Spleen (tissue), 11 donors: ENCODE data around the gene PLA2G12A. TPM values are rescaled to one million over a fixed set of nuclear protein-coding genes. Genes with fewer than 3 reads are reported as not detected.

Source experiments
- DNase-seq: peaks from one replicate; pipeline ENCODE4 v3.0.0-alpha.2; 2020
- H3K27ac ChIP-seq, 8 donors: fragments of 200-600 bp; sonication (generic) in 7 of 8; 1 replicate in 4 of 8; 2 replicates in 4 of 8; pipeline versions ENCODE4 v1.5.0 to v1.8.0; 2016 to 2021; ENCODE audit warnings: inconsistent platforms in 4 of 8, mild to moderate bottlenecking in 4 of 8, moderate library complexity in 1 of 8
- H3K27me3 ChIP-seq, 7 donors: fragments of 200-600 bp; sonication (generic) in 6 of 7; replicated peaks in 1 of 7; 1 replicate in 4 of 7; 2 replicates in 3 of 7; pipeline versions ENCODE4 v1.5.0 to v1.8.0; 2016 to 2021; ENCODE audit warnings: inconsistent platforms in 3 of 7, mild to moderate bottlenecking in 1 of 7
- H3K36me3 ChIP-seq, 6 donors: fragments of 200-600 bp; sonication (generic) in 5 of 6; 1 replicate in 4 of 6; 2 replicates in 2 of 6; pipeline versions ENCODE4 v1.5.0 to v1.8.0; 2016 to 2021; ENCODE audit warnings: inconsistent platforms in 2 of 6
- H3K4me1 ChIP-seq, 6 donors: fragments of 200-600 bp; sonication (generic) in 5 of 6; 1 replicate in 3 of 6; 2 replicates in 3 of 6; pipeline versions ENCODE4 v1.5.0 to v1.8.0; 2016 to 2021; ENCODE audit warnings: inconsistent platforms in 3 of 6
- H3K4me3 ChIP-seq, 8 donors: fragments of 200-600 bp; sonication (generic) in 7 of 8; 1 replicate in 4 of 8; 2 replicates in 4 of 8; pipeline versions ENCODE4 v1.5.0 to v1.8.0; 2016 to 2021; ENCODE audit warnings: inconsistent platforms in 4 of 8, mild to moderate bottlenecking in 4 of 8, moderate library complexity in 2 of 8
- H3K9me3 ChIP-seq, 8 donors: fragments of 200-600 bp; sonication (generic) in 7 of 8; 1 replicate in 4 of 8; 2 replicates in 4 of 8; pipeline versions ENCODE4 v1.5.0 to v1.8.0; 2016 to 2021; ENCODE audit warnings: inconsistent platforms in 4 of 8
- CTCF ChIP-seq, 11 experiments: fragments of 200-600 bp in 7 of 11; fragments of 450-650 bp in 4 of 11; sonication (generic) in 4 of 11; IDR thresholded peaks in 8 of 11; conservative IDR thresholded peaks in 3 of 11; 1 replicate in 7 of 11; 2 replicates in 4 of 11; pipeline versions ENCODE4 v1.4.0 to v1.8.0; 2016 to 2021; ENCODE audit warnings: antibody characterized with exemption in 11 of 11, inconsistent platforms in 4 of 11, mild to moderate bottlenecking in 1 of 11
- POLR2A ChIP-seq, 3 donors: fragments of 450-650 bp; IDR thresholded peaks; one replicate each; pipeline ENCODE4 v1.5.1; 2017; ENCODE audit warnings: antibody characterized with exemption in 3 of 3, mild to moderate bottlenecking in 1 of 3
- POLR2AphosphoS5 ChIP-seq, 3 donors: sonication (generic); formaldehyde crosslinking; IDR thresholded peaks; one replicate each; pipeline ENCODE4 v1.5.1; 2017; ENCODE audit warnings: antibody characterized with exemption in 3 of 3
- WGBS, 5 donors: extraction: QIAGEN DNeasy Blood & Tissue Kit in 3 of 5; methylation state at CpG; one replicate each; pipeline versions ENCODE4 v1.1.5 to v1.1.7; 2013 to 2018; 5-methylcytosine and 5-hydroxymethylcytosine counted together
- intact Hi-C: fragments of 100-400 bp; cut with DNase I; formaldehyde crosslinking; loops from one replicate; pipeline ENCODE4 v1.15.0; 2023; ENCODE audit warnings: low total_unique reads
- polyA plus RNA-seq, 3 donors: library from polyadenylated mRNA; stranded (reverse); fragments of 200-250 nt; gene quantifications; one replicate each; pipeline ENCODE4 v1.2.1, GENCODE V29; 2013
- total RNA-seq, 7 donors: library from RNA; depleted of rRNA in 3 of 7; stranded (reverse); fragments of >200 nt in 3 of 7; fragmentation: NEBNext Ultra II Directional in 4 of 7; extraction: Animal tissue kit (Norgen Biotek cat#: 25700) in 4 of 7; gene quantifications; one replicate each; pipeline versions ENCODE4 v1.1.0 to v1.2.1, GENCODE V29; 2016 to 2021
- donor health status: healthy with polysubstance abuse.
- donor health status: DM: no; HTN: no; CAD: no; lungs with moderate emphysema.
- donor health status: DM: no; HTN: no; CAD: no.
- donor health status: Bipolar disorder and iron deficiency.
- donor health status: healthy.
- donor health status: DM: no; HTN: no; CAD: no.
- donor health status: DM: yes; HTN: yes; CAD: no.

The PLA2G12A gene
- total and polyA plus RNA-seq, 10 donors: 2.6 to 21.4 (median 15.8) TPM

GRCh38 chr4:109735566-109736365 lies 5.9 kb upstream of the PLA2G12A start:
- TF ChIP-seq POLR2A (IDR thresholded peaks at IDR 0.05): no peak
- no peak for TF ChIP-seq POLR2AphosphoS5 (IDR thresholded peaks at IDR 0.05)
- no peak for TF ChIP-seq CTCF (IDR thresholded peaks at IDR 0.05 in 8 of 11, conservative IDR thresholded peaks at IDR 0.05 in 3 of 11)
- peaks cover 0 to 4% (median under 1%) of the 10 kb centered on the region in 6 donors for H3K4me1 ChIP-seq
- intact Hi-C loops: loop anchor here (10.0 kb wide), 2 partner anchors 69 to 311 kb away; partner anchors contain the start of gene CFI
- 82 to 85% (median 84%) methylated on average over 7 of the region's 7 CpGs for WGBS, 5 donors
- no peaks in the 10 kb centered on the region for H3K9me3 ChIP-seq
- H3K27ac ChIP-seq: no peak overlapping the region
- no peak overlapping the region for H3K4me3 ChIP-seq
- DNase-seq: no peak
- no peaks in the 10 kb centered on the region for H3K27me3 ChIP-seq
- no peaks in the 10 kb centered on the region for H3K36me3 ChIP-seq

- WGBS, 5 donors: 91 to 98% (median 93%) methylated on average over 5 of the region's 5 CpGs
- peaks cover 0 to 19% (median 12%) of the 10 kb centered on the region in 6 donors for H3K4me1 ChIP-seq
- no peak overlapping the region for H3K27ac ChIP-seq
- H3K36me3 ChIP-seq: no peaks in the 10 kb centered on the region
- intact Hi-C loops: loop anchor here (10.0 kb wide), 2 partner anchors 71 to 309 kb away; partner anchors contain the start of gene CFI
- no peaks in the 10 kb centered on the region for H3K9me3 ChIP-seq
- no peak overlapping the region for H3K4me3 ChIP-seq
- H3K27me3 ChIP-seq: no peaks in the 10 kb centered on the region
- no peak for DNase-seq
- no peak for TF ChIP-seq POLR2A (IDR thresholded peaks at IDR 0.05)
- TF ChIP-seq CTCF (IDR thresholded peaks at IDR 0.05 in 8 of 11, conservative IDR thresholded peaks at IDR 0.05 in 3 of 11): no peak
- no peak for TF ChIP-seq POLR2AphosphoS5 (IDR thresholded peaks at IDR 0.05)
Observed at GRCh38 chr4:109733728-109734127, 3.9 kb upstream of the PLA2G12A start.

GRCh38 chr4:109730619-109731545 lies 1.0 kb upstream of the PLA2G12A start:
- Histone ChIP-seq H3K4me1 (peaks cover 7 to 32% (median 22%) of the 10 kb centered on the region in 6 donors), H3K27ac (peak overlapping the region; percentile 51 to 91 (median 86)), H3K36me3 (no peaks in the 10 kb centered on the region), H3K27me3 (no peaks in the 10 kb centered on the region), H3K9me3 (no peaks in the 10 kb centered on the region), H3K4me3 (peak overlapping the region; percentile 77 to 95 (median 86))
- TF ChIP-seq POLR2AphosphoS5 (IDR thresholded peaks at IDR 0.05): peak in 1 of 3 donors; percentile 35
- no peak for TF ChIP-seq POLR2A (IDR thresholded peaks at IDR 0.05)
- intact Hi-C loops: loop anchor here (10.0 kb wide), 2 partner anchors 74 to 306 kb away; partner anchors contain the start of gene CFI
- DNase-seq: peak; percentile 70
- WGBS, 5 donors: 56 to 58% (median 56%) methylated on average over 21 of the region's 21 CpGs

- 2 to 4% (median 4%) methylated on average over 16 to 25 of the region's 25 CpGs for WGBS, 5 donors
- H3K27ac ChIP-seq: peak overlapping the region; percentile 77 to 91 (median 86)
Observed at GRCh38 chr4:109729117-109729717, 653 bp downstream of the PLA2G12A start.

More at GRCh38 chr4:109729117-109729717, 653 bp downstream of the PLA2G12A start:
- H3K4me3 ChIP-seq: peak overlapping the region; percentile 77 to 95 (median 86)
- no peaks in the 10 kb centered on the region for H3K9me3 ChIP-seq
- no peak for DNase-seq
- intact Hi-C loops: no loop called here
- no peaks in the 10 kb centered on the region for H3K27me3 ChIP-seq
- TF ChIP-seq CTCF (IDR thresholded peaks at IDR 0.05 in 8 of 11, conservative IDR thresholded peaks at IDR 0.05 in 3 of 11) (no peak), POLR2AphosphoS5 (IDR thresholded peaks at IDR 0.05) (no peak), POLR2A (IDR thresholded peaks at IDR 0.05) (no peak)
- no peaks in the 10 kb centered on the region for H3K36me3 ChIP-seq
- peaks cover 7 to 32% (median 22%) of the 10 kb centered on the region in 6 donors for H3K4me1 ChIP-seq
